SHP77 treated with DMSO at 0.1 percent for 48 hours (cell line): Measurements from ENCODE around the gene DIRAS2.
"Not testable (repeated sequence)": the region's sequence is repeated elsewhere in the genome, so short reads cannot be mapped to it uniquely, and the experiment has no call there.

Source experiments
- DNase-seq: peaks from one replicate; lab custom pipeline; 2025; lab: John Stamatoyannopoulos, UW

The DIRAS2 gene, protein sequence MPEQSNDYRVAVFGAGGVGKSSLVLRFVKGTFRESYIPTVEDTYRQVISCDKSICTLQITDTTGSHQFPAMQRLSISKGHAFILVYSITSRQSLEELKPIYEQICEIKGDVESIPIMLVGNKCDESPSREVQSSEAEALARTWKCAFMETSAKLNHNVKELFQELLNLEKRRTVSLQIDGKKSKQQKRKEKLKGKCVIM

GRCh38 chr9:90642570-90643539 lies at the start of gene DIRAS2:
DIRAS2 (minus strand) TSS chr9:90642824; CDS start chr9:90613827, 28,997 bp downstream.
- DNase-seq, result peak; percentile 92

- DNase-seq, result no peak
Observed at GRCh38 chr9:90684736-90685135, 42.1 kb upstream of the DIRAS2 start.

DNA sequence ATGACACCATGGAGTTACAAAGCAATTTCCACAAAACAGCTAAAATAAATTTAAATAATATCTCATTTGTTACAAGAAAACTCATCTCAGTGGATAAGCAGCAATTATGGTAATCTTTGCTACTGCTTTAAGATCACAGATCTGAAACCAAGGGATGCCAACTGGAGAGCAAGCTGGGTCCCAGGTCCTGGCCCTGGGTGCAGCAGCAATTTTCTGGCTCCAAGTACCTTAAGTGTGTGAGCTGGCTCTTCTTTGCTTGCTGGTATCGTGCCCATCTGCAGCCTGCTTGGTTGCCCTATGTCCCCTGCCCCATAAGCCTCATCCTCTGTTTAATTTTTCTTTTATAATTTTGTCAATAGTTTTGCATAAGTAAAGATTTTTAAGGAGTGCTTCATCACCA lies 41.5 kb upstream of the DIRAS2 start:
- no peak for DNase-seq

DNA sequence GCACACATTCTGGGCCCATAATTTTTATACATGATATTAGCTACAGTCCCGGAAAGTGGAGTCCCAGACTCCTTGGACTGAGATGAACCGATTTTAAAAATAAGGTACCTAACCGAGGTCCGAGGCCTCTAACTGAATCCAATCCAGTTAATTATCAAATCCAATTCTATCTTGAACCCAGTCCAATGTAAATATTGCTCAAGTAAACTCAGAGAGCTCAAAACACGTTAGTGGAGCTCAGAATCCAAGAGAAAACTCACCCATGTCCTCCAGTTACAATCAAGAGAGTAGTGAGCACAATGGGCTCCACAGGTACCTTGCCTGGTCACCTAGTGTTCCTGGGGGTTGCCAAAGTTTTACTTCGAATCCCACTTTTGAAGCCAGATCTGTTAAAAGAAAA lies 37.9 kb upstream of the DIRAS2 start:
- DNase-seq, result peak; percentile 40

DNA sequence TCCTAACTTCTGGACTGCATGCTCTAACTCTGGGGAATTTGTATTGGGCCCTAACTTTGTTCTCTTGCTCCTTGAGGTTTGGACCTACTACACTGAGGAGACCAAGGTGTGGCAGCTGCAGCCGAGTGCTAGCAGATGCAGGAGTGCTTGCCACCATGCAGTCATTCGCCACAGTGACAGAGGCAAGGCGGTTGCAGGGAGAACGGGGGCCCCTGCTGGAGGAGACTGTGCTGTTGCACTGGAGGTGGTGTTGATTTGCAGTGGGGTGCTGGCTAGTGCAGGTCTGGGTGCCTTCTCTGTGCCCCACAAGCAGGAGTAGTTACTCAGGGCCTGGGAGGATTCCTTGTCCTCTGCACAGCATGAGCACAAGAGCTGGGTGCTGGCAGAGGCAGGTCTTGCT lies 22.4 kb upstream of the DIRAS2 start:
- no peak for DNase-seq

DNA sequence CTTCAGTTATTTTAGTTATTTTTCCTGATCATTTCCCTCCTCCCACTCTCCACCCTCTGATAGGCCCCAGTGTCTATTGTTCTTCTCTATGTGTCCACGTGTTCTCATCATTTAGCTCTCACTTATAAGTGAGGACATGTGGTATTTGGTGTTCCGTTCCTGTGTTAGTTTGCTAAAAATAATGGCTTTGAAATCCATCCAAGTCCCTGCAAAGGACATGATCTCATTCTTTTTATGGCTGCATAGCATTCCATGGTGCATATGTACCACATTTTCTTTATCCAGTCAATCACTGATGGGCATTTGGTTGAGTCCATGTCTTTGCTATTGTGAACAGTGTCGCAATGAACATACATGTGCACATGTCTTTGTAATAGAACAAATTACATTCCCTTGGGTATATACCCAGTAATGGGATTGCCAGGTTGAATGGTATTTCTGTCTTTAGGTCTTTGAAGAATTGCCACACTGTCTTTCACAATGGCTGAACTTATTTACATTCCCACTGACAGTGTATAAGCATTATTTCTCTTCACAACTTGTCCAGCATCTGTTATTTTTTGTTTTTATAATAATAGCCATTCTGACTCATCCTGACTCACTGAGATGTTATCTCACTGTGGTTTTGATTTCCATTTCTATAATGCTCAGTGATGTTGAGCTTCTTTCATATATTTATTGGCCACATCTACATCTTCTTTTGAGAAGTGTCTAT lies 17.2 kb upstream of the DIRAS2 start:
- no peak for DNase-seq

GRCh38 chr9:90658783-90659182 lies 16.2 kb upstream of the DIRAS2 start:
- no peak for DNase-seq

DNA sequence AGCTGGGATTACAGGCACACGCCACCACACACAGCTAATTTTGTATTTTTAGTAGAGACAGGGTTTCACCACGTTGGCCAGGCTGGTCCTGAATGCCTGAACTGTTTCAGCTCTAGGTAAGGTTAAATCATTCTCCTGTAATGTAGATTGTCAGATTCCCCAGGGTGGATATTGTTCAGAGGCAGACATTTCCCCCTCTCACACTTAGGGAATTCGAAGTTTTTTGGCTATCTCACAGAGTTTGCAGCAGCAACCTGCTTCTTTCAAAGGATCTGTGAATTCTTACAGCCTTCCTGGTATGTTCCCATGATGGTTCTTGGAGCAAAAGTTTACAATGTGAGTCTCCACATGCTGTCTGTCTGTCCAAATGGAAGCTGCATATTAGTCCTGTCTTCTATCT lies 15.6 kb upstream of the DIRAS2 start:
- no peak for DNase-seq

- DNase-seq, result not testable (repeated sequence)
Observed at GRCh38 chr9:90656876-90657275, 14.3 kb upstream of the DIRAS2 start.

GRCh38 chr9:90651246-90651645 lies 8.6 kb upstream of the DIRAS2 start:
- no peak for DNase-seq

DNA sequence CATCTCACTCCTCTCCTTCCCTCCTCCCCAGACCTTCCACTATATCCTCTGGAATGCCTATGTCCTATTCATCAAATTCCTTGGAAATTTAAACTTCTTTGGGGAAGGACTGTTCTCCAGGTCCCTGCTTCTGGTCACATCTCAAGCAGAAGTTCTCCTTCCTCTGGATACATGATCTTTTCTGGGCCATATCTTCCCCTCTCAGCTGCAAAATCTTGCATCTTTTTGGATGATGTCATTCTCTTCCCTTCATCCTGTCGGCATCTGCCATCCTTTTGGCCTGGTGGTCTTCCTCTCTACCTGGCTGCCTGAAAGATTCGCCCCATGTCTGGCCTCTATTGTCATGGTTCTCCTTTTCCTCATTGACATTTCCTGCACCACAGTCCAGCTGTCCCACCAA lies 5.2 kb upstream of the DIRAS2 start:
- DNase-seq, result no peak

DNA sequence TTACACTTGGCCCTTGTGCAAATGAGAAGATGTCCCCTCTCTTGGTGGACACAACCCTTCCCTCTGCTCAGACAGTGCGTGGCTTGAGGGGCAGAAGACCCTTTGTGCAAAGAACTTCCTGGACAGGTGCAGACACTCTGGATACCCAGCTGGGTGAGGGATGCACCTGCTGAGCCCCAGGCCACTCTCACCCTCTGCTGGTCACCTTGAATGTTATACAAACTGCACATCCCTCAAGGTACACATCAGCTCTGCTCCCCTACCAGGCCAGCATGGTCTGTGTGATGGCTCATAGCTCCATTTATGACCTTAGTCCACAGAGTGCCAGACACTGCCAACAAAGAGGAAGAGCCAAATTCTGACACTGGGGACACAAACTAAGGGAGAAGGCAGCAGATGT lies 3.1 kb upstream of the DIRAS2 start:
- DNase-seq, result no peak

DNA sequence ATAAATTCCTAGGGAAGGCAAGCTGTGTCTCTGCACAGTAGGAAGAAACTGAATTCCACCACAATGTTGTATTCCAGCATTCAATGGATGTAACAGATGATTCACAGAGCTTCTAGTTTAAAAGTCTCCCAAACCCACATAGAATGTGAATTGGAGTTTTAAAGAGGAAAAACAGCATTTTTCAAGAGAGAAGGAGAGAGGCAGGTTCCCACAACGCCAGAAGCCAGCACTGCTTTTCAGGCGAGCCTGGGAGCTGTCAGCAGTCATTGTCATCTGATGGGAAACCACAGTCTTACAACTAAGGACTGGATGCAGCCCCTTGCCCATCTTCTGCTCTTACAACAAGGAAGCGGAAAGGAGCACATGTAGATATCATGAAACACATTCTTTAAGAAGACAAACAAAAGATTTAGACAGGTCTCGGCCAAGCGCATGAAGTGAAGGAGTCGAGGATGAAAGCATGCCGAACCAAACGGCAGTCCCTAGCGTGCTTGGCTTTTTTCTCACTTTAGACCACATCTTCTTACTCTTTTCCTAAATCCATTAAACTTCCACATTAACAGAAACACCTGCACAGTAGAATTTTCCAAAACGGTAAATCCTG lies 638 bp downstream of the DIRAS2 start:
- DNase-seq, result no peak

GRCh38 chr9:90641086-90641485 lies 1.5 kb downstream of the DIRAS2 start:
- DNase-seq, result no peak

- DNase-seq, result no peak
Observed at GRCh38 chr9:90640361-90640760, 2.3 kb downstream of the DIRAS2 start.

DNA sequence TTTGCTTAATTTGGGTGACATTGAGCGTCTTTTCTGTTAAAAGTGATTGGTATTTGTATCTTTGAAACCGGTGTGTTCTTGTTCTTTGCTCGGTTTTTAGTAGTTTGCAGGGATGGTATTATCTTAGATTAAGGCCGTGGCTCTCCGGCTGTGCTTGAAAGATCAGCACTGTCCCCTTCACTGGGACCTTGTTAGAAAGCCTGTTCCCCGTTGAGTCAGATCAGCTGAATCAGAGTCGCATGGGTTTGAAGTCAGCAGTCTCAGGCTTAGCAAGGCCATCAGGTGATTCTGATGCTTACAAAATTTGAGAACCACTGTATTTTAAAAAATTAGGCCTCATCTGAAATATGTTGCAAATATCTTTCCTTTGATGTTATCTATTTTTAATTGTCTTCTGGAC lies 5.0 kb downstream of the DIRAS2 start:
- no peak for DNase-seq

GRCh38 chr9:90632647-90633207 lies 9.9 kb downstream of the DIRAS2 start:
- DNase-seq, result no peak

GRCh38 chr9:90631964-90632363 lies 10.7 kb downstream of the DIRAS2 start:
- DNase-seq, result no peak

DNA sequence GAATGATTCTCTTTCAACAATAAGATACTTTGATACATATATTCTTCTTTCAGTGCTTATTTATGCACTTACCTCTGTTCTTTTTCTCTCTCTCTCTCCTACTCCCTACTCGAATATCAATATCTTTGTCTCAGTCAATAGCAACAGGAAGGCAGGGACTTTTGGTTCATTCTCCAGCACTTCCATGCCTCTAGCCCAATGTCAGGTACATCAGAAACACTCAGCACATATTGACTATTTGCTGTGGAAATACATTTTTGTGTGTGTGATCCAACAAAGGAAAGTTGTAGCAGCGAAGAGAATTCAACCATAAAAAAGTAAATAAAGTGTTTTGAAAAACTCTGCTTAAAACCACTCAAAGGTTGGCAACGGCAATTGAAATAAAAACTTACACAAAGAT lies 12.6 kb downstream of the DIRAS2 start:
- no peak for DNase-seq

GRCh38 chr9:90629354-90629753 lies 13.3 kb downstream of the DIRAS2 start:
- DNase-seq, result no peak

DNA sequence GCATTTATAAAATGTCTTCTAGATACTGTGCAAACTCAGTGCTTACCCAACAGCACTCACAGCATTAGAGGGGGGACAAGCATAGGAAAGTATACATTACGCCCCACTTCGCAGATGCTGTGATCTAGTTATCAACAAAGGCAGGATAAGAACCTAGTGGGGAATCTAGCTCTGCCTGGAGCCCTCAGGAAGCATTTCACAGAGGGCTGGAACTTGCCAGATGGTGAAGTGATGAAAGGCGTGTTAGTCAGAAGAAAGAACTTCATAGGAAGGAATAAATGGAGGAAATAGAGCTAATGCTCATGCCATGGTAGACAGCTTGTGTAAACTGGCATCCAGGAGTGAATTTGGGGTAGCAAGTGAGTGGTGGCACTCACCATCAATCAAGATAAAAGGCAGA lies 25.8 kb downstream of the DIRAS2 start:
- no peak for DNase-seq

DNA sequence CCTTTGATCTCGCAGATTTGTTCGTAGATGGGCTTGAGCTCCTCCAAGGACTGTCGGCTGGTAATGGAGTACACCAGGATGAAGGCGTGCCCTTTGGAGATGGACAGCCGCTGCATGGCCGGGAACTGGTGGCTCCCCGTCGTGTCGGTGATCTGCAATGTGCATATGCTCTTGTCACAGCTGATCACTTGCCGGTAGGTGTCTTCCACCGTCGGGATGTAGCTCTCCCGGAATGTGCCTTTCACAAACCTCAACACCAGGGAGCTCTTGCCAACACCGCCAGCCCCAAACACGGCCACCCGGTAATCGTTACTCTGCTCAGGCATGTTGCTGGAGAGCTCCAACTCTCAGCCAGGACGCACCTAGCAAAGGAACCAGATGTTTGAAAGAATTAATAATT lies 29.1 kb downstream of the DIRAS2 start:
- DNase-seq, result no peak
